ENCODE measurements around the gene HES7.
A peak's percentile ranks its signal among the peaks of the same experiment; 100 is the strongest.

HES7 gene

GRCh38 chr17:8153957-8154607 lies 30.2 kb upstream of the HES7 start:
- peak overlapping the region; percentile 64 for H3K27ac ChIP-seq
- no peak for TF ChIP-seq CTCF (conservative IDR thresholded peaks at IDR 0.05)

- H3K27ac ChIP-seq: peak overlapping the region; percentile 64
- TF ChIP-seq CTCF (conservative IDR thresholded peaks at IDR 0.05): no peak
These were observed 29.6 kb upstream of the HES7 start for GRCh38 chr17:8153525-8153956.

- TF ChIP-seq CTCF (conservative IDR thresholded peaks at IDR 0.05): no peak
- H3K27ac ChIP-seq: peak overlapping the region; percentile 73
These were observed 29.1 kb upstream of the HES7 start for GRCh38 chr17:8153031-8153451.

- no peak for TF ChIP-seq CTCF (conservative IDR thresholded peaks at IDR 0.05)
- H3K27ac ChIP-seq: peak within 1 kb of the TSS; percentile 73
These were observed 28.3 kb upstream of the HES7 start, which contains the start of gene PER1 for GRCh38 chr17:8152112-8152775. Gene PER1 (minus strand): TSS chr17:8152404. CDS start chr17:8150706, 1,698 bp downstream.

GRCh38 chr17:8151641-8152111 lies 27.8 kb upstream of the HES7 start:
- TF ChIP-seq CTCF (conservative IDR thresholded peaks at IDR 0.05): no peak
- H3K27ac ChIP-seq: peak overlapping the region; percentile 73

- no peak for TF ChIP-seq CTCF (conservative IDR thresholded peaks at IDR 0.05)
- peak overlapping the region; percentile 73 for H3K27ac ChIP-seq
These were observed 27.3 kb upstream of the HES7 start for GRCh38 chr17:8151120-8151640.

All from VCaP (cell line).